ENCODE results near the gene ACOT4.
"Not testable (repeated sequence)": the region's sequence is repeated elsewhere in the genome, so short reads cannot be mapped to it uniquely, and the experiment has no call there.

Gene ACOT4

DNA sequence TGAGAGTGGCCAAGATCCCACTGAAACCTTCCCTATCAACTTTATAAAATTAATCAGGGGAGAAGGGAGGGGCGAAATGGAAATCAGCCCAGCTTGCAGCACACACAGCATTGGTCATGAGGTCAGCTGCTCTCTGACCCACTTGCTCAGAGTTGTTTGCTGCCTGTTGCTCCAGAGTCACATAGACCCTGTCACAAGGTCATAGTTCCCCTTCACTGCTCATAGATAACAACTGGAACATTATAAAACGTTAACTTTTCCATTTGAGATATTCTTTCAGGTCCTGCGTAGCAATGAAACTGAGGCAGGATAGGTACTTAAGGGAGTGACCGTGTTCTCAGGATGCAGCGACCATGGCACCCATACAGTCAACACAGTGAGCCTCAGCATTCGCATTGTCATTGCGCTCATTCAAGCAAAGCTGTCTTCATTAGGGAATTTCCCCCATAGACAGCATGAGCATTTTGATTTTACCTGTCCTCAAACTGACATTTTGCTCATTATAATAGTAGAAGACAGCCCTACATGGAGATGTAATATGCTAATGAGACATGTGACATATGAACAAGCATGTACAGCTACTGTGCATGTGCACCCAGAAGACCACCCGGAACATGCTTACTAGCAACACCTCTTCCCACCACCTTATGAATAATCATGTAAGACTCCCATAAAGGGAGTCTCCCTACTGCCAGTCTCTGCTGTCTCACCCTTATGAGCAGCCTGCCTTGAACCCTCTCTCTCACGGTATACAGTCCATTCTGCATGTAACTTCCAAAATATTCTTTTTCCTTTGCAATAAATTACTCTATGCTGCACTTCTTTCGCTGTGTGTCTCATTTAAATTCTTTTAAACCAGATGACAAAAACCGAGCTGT, 9.3 kb upstream of the ACOT4 start:
- not testable (repeated sequence) for DNase-seq

DNA sequence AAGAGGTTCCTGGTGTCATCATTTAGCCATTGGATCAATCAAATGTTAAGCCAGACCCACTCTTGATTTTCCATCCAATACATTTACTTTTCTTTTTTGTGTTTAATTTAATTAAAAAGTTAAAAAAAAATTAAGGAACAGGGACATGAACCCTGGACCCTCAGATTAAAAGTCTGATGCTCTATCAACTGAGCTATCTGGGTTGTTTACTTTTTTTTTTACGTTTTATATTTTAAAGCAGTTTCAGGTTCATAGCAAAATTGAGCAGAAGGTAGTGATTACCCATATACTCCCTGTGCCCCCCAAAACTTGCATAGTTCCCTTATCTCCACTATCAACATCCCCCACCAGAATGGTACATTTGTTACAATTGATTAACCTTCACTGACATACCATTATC, 3.0 kb upstream of the ACOT4 start:
- no peak for DNase-seq

DNA sequence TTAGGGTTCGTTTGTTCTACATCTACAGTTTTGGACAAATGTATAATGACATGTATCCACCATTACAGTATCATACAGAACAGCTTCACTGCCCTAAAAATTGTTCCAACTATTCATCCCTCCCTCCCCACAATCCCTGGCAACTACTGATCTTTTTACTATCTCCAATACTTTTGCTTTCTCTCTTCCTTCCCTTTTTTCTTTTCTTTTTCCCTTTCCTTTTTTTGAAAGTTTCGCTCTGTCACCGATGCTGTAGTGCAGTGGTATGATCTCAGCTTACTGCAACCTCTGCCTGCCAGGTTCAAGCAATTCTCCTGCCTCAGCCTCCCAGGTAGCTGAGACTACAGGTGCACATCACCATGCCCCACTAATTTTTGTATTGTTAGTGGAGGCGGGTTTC, 2.6 kb upstream of the ACOT4 start:
- no peak for DNase-seq

DNA sequence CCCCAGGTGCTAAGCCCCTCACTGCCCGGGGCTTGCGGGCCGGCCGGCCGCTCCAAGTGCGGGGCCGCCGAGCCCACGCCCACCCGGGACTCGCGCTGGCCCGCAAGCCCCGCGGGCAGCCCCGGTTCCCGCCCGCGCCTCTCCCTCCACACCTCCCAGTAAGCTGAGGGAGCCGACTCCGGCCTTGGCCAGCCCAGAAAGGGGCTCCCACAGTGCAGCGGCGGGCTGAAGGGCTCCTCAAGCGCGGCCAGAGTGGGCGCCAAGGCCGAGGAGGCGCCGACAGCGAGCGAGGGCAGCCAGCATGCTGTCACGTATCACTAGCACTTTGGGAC, 1.0 kb upstream of the ACOT4 start:
- not testable (repeated sequence) for DNase-seq

DNA sequence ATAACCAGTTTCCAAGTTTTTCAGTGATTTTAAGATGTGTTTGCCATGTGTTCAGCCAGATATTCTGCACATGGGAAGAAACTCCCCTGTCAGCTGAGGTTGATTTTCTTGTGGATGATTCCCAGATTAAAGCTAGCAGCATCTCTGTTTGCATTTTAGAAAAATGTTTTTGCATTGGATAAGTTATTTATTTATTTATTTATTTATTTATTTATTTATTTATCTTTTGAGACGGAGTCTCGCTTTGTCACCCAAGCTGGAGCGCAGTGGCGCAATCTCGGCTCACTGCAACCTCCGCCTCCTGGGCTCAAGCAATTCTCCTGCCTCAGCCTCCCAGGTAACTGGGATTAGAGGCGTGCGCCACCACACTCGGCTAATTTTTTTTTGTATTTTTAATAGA, 2.8 kb downstream of the ACOT4 start:
- no peak for DNase-seq

DNA sequence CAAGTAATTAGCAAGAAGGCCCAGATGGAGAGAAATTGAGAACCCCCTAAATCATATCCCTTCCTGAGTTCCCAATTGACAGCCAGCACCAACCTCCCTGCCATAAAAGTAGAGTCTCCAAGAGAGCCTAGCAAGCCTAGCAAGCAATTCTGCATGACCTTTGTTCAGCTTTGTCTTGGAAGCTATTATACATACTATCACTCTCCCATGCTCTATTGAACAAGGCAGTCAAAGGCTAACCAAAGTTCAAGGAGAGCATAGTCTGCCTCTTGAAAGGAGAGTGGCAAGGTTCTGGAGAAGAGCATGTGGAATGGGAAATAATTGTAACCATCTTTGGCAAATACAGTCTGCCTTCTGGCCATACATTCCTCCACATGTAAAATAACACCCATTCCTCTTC, 7.8 kb downstream of the ACOT4 start:
- DNase-seq: no peak

DNA sequence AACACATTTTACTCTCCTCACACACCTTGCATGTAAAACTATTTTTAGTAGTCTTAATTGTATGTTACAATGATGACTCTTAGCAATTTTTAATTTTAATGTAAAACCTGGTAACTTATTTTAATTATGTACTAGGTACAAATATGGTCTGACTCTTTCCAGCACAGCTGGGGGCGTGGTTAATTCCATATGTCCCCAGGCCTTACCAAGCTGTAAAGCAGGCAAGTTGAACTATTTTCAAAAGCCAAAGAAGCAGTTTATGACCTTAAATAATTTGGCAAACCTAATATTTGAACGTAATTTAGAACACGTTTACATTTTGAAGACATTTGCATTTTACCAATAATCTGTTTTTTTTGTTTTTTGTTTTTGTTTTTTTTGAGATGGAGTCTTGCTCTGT, 11.3 kb downstream of the ACOT4 start:
- DNase-seq: no peak

DNA sequence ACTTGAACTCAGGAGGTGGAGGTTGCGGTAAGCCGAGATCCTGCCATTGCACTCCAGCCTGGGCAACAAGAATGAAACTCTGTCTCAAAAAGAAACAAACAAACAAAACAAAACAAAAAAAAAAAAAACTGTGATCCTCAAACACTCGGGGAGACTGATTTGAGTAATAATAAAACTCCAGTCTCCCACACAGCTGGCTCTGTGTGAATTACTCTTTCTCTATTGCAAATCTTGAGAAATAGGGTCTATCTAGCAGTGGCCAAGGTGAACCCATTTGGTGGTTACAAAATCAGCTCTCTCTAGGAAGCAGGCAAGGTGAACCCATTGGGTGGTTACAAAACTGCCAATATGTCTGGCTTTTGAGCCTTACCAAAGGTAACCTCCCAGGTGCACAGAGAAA, 14.6 kb downstream of the ACOT4 start:
- DNase-seq: no peak

DNA sequence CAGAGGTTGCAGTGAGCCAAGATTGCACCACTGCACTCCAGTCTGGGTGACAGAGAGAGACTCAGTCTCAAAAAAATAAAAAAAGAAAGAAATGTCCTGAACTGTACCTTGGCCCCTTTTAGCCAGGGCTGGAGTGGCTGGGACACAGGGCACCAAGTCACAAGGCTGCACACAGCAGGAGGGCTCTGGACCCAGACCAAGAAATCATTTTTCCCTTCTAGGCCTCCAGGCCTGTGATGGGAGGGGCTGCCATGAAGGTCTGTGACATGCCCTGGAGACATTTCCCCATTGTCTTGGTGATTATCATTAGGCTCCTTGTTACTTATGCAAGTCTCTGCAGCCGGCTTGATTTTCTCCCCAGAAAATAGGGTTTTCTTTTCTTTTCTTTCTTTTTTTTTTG, 15.6 kb downstream of the ACOT4 start:
- no peak for DNase-seq

DNA sequence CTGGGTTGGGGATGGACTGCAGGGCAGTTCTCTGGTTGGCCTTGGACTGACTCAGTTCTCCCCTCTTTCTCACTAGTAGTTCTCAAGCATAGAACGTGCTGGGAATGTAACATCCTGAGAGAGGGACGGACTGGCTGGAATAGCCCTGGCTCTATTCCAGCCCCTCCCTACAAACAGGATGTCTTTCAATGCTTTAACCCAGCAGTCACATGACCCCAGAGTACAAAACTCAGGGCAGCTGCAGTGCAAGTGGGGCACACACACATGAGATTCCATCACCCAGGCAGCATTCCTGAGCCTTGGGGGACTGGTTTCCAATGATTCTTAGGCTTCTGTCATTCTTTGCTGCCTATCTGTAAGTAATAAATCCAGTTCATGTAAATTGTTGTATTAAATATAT, 19.0 kb downstream of the ACOT4 start:
- DNase-seq: no peak

DNA sequence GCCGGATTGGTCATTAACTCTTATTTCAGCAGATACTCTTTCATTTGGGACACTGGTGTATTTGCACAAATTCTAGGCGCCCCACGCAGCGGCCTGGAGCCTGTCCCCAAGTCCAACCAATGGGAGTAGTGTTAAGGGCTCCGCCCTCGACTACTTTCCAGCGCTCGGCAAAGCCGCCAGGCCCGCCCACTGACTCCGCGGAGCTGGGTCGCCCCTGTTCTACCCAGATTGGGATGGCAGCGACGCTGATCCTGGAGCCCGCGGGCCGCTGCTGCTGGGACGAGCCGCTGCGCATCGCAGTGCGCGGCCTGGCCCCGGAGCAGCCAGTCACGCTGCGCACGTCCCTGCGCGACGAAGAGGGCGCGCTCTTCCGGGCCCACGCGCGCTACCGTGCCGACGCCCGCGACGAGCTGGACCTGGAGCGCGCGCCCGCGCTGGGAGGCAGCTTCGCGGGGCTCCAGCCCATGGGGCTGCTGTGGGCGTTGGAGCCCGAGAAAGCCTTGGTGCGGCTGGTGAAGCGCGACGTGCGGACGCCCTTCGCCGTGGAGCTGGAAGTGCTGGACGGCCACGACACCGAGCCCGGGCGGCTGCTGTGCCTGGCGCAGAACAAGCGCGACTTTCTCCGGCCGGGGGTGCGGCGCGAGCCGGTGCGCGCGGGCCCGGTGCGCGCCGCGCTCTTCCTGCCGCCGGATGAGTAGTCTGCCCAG, 20.8 kb downstream of the ACOT4 start, which contains the start of gene ACOT6:
Gene ACOT6 (plus strand): TSS at position 179 of the 707 bp plus-strand sequence. CDS start 55 bp downstream, at position 234.
- peak; percentile 37 for DNase-seq

DNA sequence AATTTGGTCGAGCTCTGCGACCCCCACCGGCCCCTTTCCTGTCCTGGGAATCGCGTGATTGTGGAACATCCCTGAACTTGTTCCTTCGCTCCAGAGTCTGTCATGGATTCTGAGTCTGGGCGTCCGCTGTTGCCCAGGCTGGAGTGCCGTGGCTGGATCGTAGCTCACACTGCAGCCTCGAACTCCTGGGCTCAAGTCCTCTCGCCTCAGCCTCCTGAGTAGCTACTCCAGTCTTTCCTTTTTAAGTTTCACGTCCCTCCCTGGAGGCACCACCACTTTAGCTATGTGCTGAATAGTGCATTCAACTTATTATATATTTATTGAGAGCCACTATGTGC, 21.3 kb downstream of the ACOT4 start:
- no peak for DNase-seq

DNA sequence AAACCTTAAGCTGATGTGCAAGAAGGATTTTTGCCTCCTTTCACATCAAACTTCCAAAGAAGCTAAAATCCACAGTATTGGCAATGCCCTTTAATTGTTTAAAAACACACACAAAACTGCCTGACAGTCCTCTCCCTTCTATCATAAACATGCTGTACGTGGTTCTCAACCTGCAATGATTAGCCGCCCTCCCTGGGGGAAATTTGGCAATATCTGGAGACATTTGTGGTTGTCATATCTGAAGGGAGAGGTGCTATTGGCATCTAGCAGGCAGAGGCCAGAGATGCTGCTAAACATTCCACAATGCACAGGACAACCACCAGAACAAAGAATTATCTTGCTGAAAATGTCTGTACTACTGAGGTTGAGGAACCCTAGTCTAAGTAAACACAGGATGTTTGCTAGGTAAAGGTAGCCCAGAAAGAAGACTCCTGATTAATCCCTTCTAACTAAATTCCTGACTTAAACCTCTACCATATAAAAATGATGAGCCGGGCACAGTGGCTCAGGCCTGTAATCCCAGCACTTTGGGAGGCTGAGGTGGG, 21.8 kb downstream of the ACOT4 start:
- DNase-seq: no peak

DNA sequence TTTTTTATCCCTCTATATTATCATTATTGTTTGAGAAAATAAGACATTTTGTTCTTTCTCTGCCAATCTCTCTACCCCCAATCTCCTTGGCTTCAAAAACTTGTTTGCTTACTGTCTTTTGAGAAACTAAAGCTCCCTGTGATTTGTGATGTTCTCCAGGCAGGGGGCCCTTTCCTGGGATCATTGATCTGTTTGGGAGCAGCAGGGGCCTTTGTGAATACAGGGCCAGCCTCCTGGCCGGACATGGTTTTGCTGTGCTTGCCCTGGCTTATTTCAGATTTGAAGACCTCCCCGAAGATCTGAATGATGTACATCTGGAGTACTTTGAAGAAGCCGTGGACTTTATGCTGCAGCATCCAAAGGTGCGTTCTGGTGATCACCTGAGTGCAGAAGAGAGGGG, 25.2 kb downstream of the ACOT4 start:
- DNase-seq: no peak

DNA sequence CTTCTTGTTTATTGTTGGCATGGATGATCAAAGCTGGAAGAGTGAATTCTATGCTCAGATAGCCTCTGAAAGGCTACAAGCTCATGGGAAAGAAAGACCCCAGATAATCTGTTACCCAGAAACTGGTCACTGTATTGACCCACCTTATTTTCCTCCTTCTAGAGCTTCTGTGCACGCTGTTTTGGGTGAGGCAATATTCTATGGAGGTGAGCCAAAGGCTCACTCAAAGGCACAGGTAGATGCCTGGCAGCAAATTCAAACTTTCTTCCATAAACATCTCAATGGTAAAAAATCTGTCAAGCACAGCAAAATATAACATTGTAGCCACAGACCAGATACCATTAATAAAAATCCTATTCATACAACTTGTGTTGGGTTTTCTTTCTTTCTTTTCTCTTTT, 27.9 kb downstream of the ACOT4 start:
- no peak for DNase-seq

DNA sequence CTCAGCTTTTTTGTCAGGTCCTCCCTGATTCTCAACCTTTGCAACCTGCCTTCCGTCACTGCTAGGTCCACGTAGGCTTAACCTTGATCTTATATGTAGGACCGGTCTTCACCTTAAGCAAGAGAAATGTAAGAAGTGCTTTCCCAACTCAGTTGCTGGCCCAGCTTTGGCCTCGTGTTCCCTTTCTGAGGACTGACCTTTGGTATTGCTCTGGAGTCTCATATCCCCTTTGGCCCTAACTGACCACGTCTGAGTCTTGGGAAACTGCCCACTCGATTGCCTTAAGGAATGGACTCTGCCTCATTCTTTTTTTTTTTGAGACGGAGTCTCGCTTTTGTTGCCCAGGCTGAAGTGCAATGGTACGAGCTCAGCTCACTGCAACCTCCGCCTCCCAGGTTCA, 28.6 kb downstream of the ACOT4 start:
- no peak for DNase-seq

DNA sequence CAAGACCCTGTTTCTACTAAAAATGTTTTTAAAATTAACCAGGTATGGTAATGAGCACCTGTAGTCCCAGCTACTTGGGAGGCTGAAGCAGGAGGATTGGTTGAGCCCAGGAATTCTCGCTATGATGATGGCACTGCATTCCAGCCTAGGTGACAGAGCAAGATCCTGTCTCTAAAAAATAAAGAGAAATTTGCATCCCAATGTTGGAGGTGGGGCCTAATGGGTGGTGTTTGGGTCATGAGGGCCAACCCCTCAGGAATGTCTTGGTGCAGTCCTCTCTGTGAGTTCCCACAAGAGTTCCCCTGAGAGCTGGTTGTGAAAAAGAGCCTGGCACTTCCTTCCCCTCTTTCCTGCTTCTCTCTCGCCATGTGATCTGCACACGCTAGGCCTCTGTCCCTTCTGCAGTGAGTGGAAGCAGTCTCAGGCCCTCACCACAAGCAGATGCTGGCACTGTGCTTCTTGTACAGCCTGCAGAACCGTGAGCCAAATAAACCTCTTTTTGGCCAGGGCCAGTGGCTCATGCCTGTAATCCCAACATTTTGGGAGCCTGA, 31.9 kb downstream of the ACOT4 start:
- DNase-seq: no peak

DNA sequence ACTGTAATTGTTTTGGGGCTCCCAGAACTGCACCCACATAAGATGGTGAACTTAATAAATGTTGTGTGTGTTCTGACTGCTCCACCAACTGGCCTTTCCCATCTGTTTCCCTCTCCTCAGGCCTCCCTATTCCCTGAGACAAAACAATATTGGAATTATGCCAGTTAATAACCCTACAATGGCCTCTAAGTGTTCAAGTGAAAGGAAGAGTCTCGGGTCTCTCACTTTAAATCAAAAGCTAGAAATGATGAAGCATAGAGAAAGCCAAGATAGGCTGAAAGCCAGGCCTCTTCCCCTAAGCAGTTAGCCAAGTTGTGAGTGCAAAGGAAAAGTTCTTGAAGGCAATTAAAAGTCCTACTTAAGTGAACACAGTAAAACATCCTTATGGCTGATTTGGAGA, 34.0 kb downstream of the ACOT4 start:
- no peak for DNase-seq

DNA sequence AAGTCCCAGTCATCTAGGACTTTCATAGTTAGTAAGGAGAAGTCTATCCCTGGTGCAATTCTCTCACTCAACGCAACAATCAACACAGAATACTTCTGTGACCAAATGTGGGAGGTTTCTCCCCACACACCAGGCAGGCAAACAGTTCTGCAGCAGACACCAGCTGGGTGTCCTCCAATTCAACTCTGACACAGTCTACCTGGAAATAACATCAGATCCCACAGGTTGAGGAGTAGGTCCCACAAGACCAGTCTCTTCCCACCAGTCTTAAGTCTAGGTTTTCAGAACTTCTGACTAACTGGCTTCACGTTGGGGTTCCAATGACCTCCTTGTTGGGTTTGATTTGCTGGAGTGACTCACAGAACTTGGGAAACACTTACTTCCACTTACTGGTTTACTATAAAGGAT, 35.5 kb downstream of the ACOT4 start:
- no peak for DNase-seq

DNA sequence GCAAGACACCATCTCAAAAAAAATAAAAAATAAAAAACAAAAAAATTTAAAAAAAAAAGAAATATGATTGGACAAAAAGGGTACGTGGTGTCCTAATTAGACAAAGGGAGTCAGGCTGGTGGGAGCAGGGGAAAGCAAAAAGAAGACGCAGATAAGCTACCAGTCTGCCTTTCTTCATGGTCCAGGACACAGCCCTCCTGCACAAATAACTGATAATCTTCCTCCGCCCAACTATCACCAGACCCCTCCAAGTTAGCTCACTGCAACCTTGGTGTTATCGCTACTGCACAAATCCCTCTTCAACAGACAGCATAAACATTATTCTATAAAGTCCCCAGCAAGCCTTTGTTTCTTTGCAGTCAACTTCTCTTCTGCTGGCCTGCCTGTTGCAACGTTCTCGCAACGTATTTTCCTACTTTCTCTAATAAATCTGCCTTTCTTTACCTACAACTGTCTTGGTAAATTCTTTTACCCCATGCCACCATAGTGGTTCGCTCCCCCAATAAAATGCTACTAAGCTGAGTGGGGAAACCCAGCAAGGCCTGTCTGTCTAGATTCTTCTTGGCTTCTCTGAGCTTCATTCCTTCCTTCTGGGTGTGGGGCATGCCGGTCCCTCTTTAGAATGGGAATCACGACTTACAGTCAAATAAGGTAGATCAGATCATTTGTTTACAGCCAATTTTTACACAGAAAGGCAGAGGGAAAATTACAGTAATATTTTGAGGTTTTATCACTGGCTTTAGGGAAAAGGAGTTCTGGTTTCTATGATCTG, 38.5 kb downstream of the ACOT4 start:
- DNase-seq: no peak

DNA sequence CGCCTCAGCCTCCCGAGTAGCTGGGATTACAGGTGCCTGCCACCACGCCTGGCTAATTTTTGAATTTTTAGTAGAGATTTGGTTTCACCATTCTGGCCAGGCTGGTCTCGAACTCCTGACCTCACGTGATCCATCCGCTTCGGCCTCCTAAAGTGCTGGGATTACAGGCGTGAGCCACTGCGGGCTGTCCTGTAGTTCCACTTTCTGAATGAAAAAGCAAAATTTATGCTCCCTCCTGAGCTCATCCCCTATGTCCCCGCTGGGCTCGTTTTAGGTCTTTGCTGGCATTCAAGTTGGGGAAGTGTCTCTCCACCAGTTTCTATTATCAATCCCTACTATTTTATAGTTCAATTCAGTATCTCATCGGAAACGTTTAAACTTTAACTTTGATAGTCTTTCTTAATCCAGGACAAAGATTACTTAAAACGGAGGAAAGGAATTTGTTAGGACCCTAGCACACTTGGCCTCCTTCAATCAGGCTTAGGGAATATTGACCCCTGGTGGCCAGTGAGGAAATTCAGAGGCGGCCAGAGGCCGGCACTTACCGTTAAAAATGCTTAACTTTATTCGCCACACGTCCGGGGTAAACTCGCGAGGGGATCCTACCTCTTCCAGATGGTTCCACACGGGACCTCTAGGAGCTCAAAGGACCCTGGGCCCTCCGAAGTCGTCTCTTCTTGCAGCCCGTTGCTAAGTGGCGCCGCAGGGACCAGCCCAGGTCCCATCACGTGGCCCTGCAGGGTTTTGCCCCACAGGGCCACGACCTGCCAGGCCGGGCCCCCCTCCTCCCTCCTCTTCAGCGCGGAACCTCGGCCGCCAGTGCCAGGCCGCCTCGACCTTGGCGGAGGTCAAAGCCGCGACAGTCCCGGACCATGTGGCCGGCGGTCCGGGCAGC, 41.7 kb downstream of the ACOT4 start:
- DNase-seq: peak; percentile 21

Measured in NCI-H1436 (cell line).